OCI-LY7 (cell line): ENCODE measurements around the gene OR5L1. TPM values are rescaled to one million over a fixed set of nuclear protein-coding genes. Genes with fewer than 3 reads are reported as not detected.

Experiments
- BruUV-seq: library from RNA; stranded (reverse); fragments of 400-500 nt; replicated peaks from 2 replicates; lab custom pipeline; 2021; lab: Mats Ljungman, UMichigan
- CTCF ChIA-PET: fragments of 300-600 bp; sonication (Branson Sonifier 250); formaldehyde crosslinking; loops from one replicate; lab custom pipeline; 2022; ENCODE audit warnings: antibody characterized with exemption; ENCODE audit not compliant: unreplicated experiment; lab: Charles Lee
- POLR2A ChIA-PET: fragments of 300-600 bp; sonication (Branson Sonifier 250); formaldehyde crosslinking; loops from one replicate; lab custom pipeline; 2022; ENCODE audit warnings: antibody characterized with exemption; lab: Charles Lee
- DNase-seq: peaks from one replicate; pipeline ENCODE4 v3.0.0-alpha.2; 2015; ENCODE audit warnings: low spot score
- H2AFZ ChIP-seq: fragments of 200-600 bp; sonication (generic), shearing (Covaris generic); 2 replicates; pipeline ENCODE4 v1.6.1; 2014; ENCODE audit warnings: mild to moderate bottlenecking, antibody characterized with exemption, low read length, moderate library complexity
- H3K27ac ChIP-seq: fragments of 200-600 bp; sonication (generic); 2 replicates; pipeline ENCODE4 v1.5.1; 2014; ENCODE audit warnings: mixed run types, low read depth, mild to moderate bottlenecking, moderate library complexity, low read length, inconsistent platforms; ENCODE audit not compliant: poor library complexity, severe bottlenecking
- H3K36me3 ChIP-seq: fragments of 200-600 bp; sonication (generic); 2 replicates; pipeline ENCODE4 v1.6.1; 2014; ENCODE audit warnings: mild to moderate bottlenecking, antibody characterized with exemption, low read length, moderate library complexity, mixed read lengths; ENCODE audit not compliant: insufficient read depth
- H3K4me1 ChIP-seq: fragments of 200-600 bp; sonication (generic); 2 replicates; pipeline ENCODE4 v1.5.1; 2014; ENCODE audit warnings: mild to moderate bottlenecking, low read length; ENCODE audit not compliant: insufficient read depth, poor library complexity, severe bottlenecking
- H3K4me2 ChIP-seq: fragments of 200-600 bp; sonication (generic); 2 replicates; pipeline ENCODE4 v1.6.1; 2014; ENCODE audit warnings: mild to moderate bottlenecking, low read length
- H3K4me3 ChIP-seq: fragments of 200-600 bp; sonication (generic); 2 replicates; pipeline ENCODE4 v1.5.1; 2014; ENCODE audit warnings: mild to moderate bottlenecking, low read depth, low read length; ENCODE audit not compliant: poor library complexity, severe bottlenecking
- H3K79me2 ChIP-seq: fragments of 200-600 bp; sonication (generic); 2 replicates; pipeline ENCODE4 v1.6.1; 2016; ENCODE audit warnings: low read depth, mild to moderate bottlenecking, low read length, moderate library complexity, mixed read lengths; ENCODE audit not compliant: insufficient read depth
- H3K9me2 ChIP-seq: fragments of 200-600 bp; sonication (generic); 2 replicates; pipeline ENCODE4 v1.6.1; 2016; ENCODE audit warnings: mild to moderate bottlenecking, low read length, mixed read lengths; ENCODE audit not compliant: insufficient read depth
- H3K9me3 ChIP-seq: fragments of 200-600 bp; sonication (generic); 2 replicates; pipeline ENCODE4 v1.6.1; 2014; ENCODE audit warnings: mild to moderate bottlenecking, mixed run types, low read length, mixed read lengths
- H4K20me1 ChIP-seq: fragments of 200-600 bp; sonication (generic); 2 replicates; pipeline ENCODE4 v1.6.1; 2014; ENCODE audit warnings: mild to moderate bottlenecking, antibody characterized with exemption, low read length, moderate library complexity, mixed read lengths; ENCODE audit not compliant: insufficient read depth
- EZH2phosphoT487 ChIP-seq: fragments of 200-600 bp; sonication (generic); IDR thresholded peaks from 2 replicates; pipeline ENCODE4 v1.6.1; 2018; ENCODE audit warnings: low read depth, borderline replicate concordance, mild to moderate bottlenecking, mixed run types, antibody characterized with exemption, low read length, moderate library complexity, mixed read lengths
- intact Hi-C: fragments of 100-400 bp; cut with micrococcal nuclease; formaldehyde crosslinking; loops from one replicate; pipeline ENCODE4 v1.10.0; 2022; ENCODE audit not compliant: unreplicated experiment
- total RNA-seq, 2 experiments: library from RNA; depleted of rRNA in 1 of 2; stranded (reverse); fragments of >200 nt in 1 of 2; shearing (Covaris generic) in 1 of 2; gene quantifications; 2 replicates each; pipeline ENCODE4 v1.2.3, GENCODE V29; 2014 to 2022
- TF ChIP-seq, protein P1 (sequence below): fragments of 200-600 bp; sonication (generic); conservative IDR thresholded peaks from 2 replicates; pipeline ENCODE4 v1.5.1; 2014; ENCODE audit warnings: mild to moderate bottlenecking, antibody characterized with exemption, low read length, moderate library complexity, mixed read lengths

Gene OR5L1
- total RNA-seq, 2 experiments from 2014 or later: not detected

DNA sequence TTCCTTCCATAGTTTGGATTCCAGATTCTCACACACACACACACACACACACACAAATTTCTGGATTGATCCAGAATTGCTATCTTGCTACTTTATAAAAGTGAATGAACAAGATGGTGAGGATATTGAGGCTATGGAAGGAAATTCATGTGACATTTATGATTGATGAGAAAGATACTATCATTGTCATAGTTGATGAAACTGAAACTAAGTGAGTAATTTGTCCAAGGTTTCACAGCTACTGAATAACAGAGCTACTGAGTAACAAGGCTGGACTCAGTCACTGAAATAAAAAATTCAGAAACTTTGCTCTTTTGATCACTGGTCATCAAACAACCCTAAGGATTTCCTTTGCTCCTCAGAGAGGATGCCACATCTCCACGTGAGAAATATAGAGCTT lies 43.5 kb downstream of the OR5L1 start:
- CTCF ChIA-PET: no interaction called here
- H4K20me1 ChIP-seq: no peaks in the 10 kb centered on the region

More for the DNA sequence above, 43.5 kb downstream of the OR5L1 start:
- H3K4me1 ChIP-seq: no peaks in the 10 kb centered on the region
- POLR2A ChIA-PET: interaction anchor here (0.7 kb wide), 1 partner anchor 19 kb away, joined by 3 read pairs; no protein-coding TSS in a partner anchor
- BruUV-seq: no TSS peak
- H3K36me3 ChIP-seq: no peaks in the 10 kb centered on the region
- no peak for TF ChIP-seq EZH2phosphoT487
- TF ChIP-seq, protein P1, sequence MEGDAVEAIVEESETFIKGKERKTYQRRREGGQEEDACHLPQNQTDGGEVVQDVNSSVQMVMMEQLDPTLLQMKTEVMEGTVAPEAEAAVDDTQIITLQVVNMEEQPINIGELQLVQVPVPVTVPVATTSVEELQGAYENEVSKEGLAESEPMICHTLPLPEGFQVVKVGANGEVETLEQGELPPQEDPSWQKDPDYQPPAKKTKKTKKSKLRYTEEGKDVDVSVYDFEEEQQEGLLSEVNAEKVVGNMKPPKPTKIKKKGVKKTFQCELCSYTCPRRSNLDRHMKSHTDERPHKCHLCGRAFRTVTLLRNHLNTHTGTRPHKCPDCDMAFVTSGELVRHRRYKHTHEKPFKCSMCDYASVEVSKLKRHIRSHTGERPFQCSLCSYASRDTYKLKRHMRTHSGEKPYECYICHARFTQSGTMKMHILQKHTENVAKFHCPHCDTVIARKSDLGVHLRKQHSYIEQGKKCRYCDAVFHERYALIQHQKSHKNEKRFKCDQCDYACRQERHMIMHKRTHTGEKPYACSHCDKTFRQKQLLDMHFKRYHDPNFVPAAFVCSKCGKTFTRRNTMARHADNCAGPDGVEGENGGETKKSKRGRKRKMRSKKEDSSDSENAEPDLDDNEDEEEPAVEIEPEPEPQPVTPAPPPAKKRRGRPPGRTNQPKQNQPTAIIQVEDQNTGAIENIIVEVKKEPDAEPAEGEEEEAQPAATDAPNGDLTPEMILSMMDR: no peak
- no peaks in the 10 kb centered on the region for H3K79me2 ChIP-seq
- no peaks in the 10 kb centered on the region for H3K9me2 ChIP-seq
- no peak for DNase-seq
- H3K27ac ChIP-seq: no peak overlapping the region
- no peak overlapping the region for H3K4me2 ChIP-seq
- no peak overlapping the region for H2AFZ ChIP-seq
- H3K4me3 ChIP-seq: no peak overlapping the region
- intact Hi-C loops: no loop called here
- no peaks in the 10 kb centered on the region for H3K9me3 ChIP-seq

Other genes with a start within 250 kb of the OR5L1 start
- gene OR4C16, start 239.2 kb upstream of the OR5L1 start, total RNA-seq (2014; rRNA removed; shearing (Covaris generic)): not detected in 2 replicates
- gene OR4C16, start 239.2 kb upstream of the OR5L1 start, total RNA-seq (2022): not detected in 2 replicates
- gene OR4C11, start 203.7 kb upstream of the OR5L1 start, total RNA-seq (2014; rRNA removed; shearing (Covaris generic)): not detected in 2 replicates
- gene OR4C11, start 203.7 kb upstream of the OR5L1 start, total RNA-seq (2022): not detected in 2 replicates
- gene OR4P4, start 176.3 kb upstream of the OR5L1 start, total RNA-seq (2014; rRNA removed; shearing (Covaris generic)): not detected in 2 replicates
- not detected in 2 replicates for gene OR4P4, start 176.3 kb upstream of the OR5L1 start, total RNA-seq (2022)
- gene OR4S2, start 163.0 kb upstream of the OR5L1 start, total RNA-seq (2014; rRNA removed; shearing (Covaris generic)): not detected in 2 replicates
- gene OR4S2, start 163.0 kb upstream of the OR5L1 start, total RNA-seq (2022): not detected in 2 replicates
- gene OR4C6, start 149.2 kb upstream of the OR5L1 start, total RNA-seq (2014; rRNA removed; shearing (Covaris generic)): not detected in 2 replicates
- not detected in 2 replicates for gene OR4C6, start 149.2 kb upstream of the OR5L1 start, total RNA-seq (2022)
- not detected in 2 replicates for gene OR5D13, start 37.9 kb upstream of the OR5L1 start, total RNA-seq (2014; rRNA removed; shearing (Covaris generic))
- not detected in 2 replicates for gene OR5D13, start 37.9 kb upstream of the OR5L1 start, total RNA-seq (2022)
- gene OR5D14, start 15.8 kb upstream of the OR5L1 start, total RNA-seq (2014; rRNA removed; shearing (Covaris generic)): not detected in 2 replicates
- gene OR5D14, start 15.8 kb upstream of the OR5L1 start, total RNA-seq (2022): not detected in 2 replicates
- gene OR5D18, start 8.3 kb downstream of the OR5L1 start, total RNA-seq (2014; rRNA removed; shearing (Covaris generic)): not detected in 2 replicates
- gene OR5D18, start 8.3 kb downstream of the OR5L1 start, total RNA-seq (2022): not detected in 2 replicates
- gene OR5L2, start 15.9 kb downstream of the OR5L1 start, total RNA-seq (2014; rRNA removed; shearing (Covaris generic)): not detected in 2 replicates
- not detected in 2 replicates for gene OR5L2, start 15.9 kb downstream of the OR5L1 start, total RNA-seq (2022)
- not detected in 2 replicates for gene OR5D16, start 27.4 kb downstream of the OR5L1 start, total RNA-seq (2014; rRNA removed; shearing (Covaris generic))
- not detected in 2 replicates for gene OR5D16, start 27.4 kb downstream of the OR5L1 start, total RNA-seq (2022)
- not detected in 2 replicates for gene TRIM51, start 71.9 kb downstream of the OR5L1 start, total RNA-seq (2014; rRNA removed; shearing (Covaris generic))
- gene TRIM51, start 71.9 kb downstream of the OR5L1 start, total RNA-seq (2022): not detected in 2 replicates
- gene OR5W2, start 103.2 kb downstream of the OR5L1 start, total RNA-seq (2014; rRNA removed; shearing (Covaris generic)): not detected in 2 replicates
- gene OR5W2, start 103.2 kb downstream of the OR5L1 start, total RNA-seq (2022): not detected in 2 replicates
- not detected in 2 replicates for gene OR5I1, start 125.0 kb downstream of the OR5L1 start, total RNA-seq (2014; rRNA removed; shearing (Covaris generic))
- not detected in 2 replicates for gene OR5I1, start 125.0 kb downstream of the OR5L1 start, total RNA-seq (2022)
- not detected in 2 replicates for gene OR10AG1, start 158.6 kb downstream of the OR5L1 start, total RNA-seq (2014; rRNA removed; shearing (Covaris generic))
- not detected in 2 replicates for gene OR10AG1, start 158.6 kb downstream of the OR5L1 start, total RNA-seq (2022)
- 0.22 TPM in 1 of 2 replicates, not detected in the other for gene OR5F1, start 183.3 kb downstream of the OR5L1 start, total RNA-seq (2014; rRNA removed; shearing (Covaris generic))
- gene OR5F1, start 183.3 kb downstream of the OR5L1 start, total RNA-seq (2022): not detected in 2 replicates
- gene OR5AS1, start 216.3 kb downstream of the OR5L1 start, total RNA-seq (2014; rRNA removed; shearing (Covaris generic)): not detected in 2 replicates
- gene OR5AS1, start 216.3 kb downstream of the OR5L1 start, total RNA-seq (2022): not detected in 2 replicates